Progenitor cell of endocrine pancreas (in vitro differentiated cells): ENCODE measurements around the gene ROBO2. TPM values are rescaled to one million over a fixed set of nuclear protein-coding genes. Genes with fewer than 3 reads are reported as not detected.

ENCODE experiments used
- DNase-seq: peaks from one replicate; pipeline ENCODE4 v3.0.0; 2021; ENCODE audit warnings: low spot score; ENCODE audit not compliant: unreplicated experiment
- H3K27ac Mint-ChIP-seq: 2 replicates; pipeline ENCODE4 v1.8.0; 2021; ENCODE audit warnings: mild to moderate bottlenecking, moderate library complexity, mixed read lengths
- H3K27me3 Mint-ChIP-seq: 2 replicates; pipeline ENCODE4 v1.8.0; 2021; ENCODE audit warnings: mixed read lengths
- H3K36me3 Mint-ChIP-seq: 2 replicates; pipeline ENCODE4 v1.8.0; 2022; ENCODE audit warnings: mixed read lengths; ENCODE audit not compliant: insufficient read depth
- H3K4me1 Mint-ChIP-seq: 2 replicates; pipeline ENCODE4 v1.8.0; 2021; ENCODE audit warnings: low read depth, mixed read lengths
- H3K4me3 Mint-ChIP-seq: 2 replicates; pipeline ENCODE4 v1.8.0; 2021; ENCODE audit warnings: low read depth, mild to moderate bottlenecking, moderate library complexity, mixed read lengths
- H3K9me3 Mint-ChIP-seq: 2 replicates; pipeline ENCODE4 v1.8.0; 2021; ENCODE audit warnings: low read depth, mixed read lengths
- CTCF ChIP-seq: fragments of 200-600 bp; sonication (generic); IDR thresholded peaks from one replicate; pipeline ENCODE4 v1.5.0; 2021; ENCODE audit warnings: antibody characterized with exemption, mild to moderate bottlenecking; ENCODE audit not compliant: unreplicated experiment
- total RNA-seq: library from RNA; stranded (reverse); gene quantifications from 2 replicates; pipeline ENCODE4 v1.2.1, GENCODE V29; 2021

ROBO2 gene
- total RNA-seq, 1 donor from 2014 or later: 75.2 TPM

- DNase-seq: no peak
- Mint-ChIP-seq H3K36me3 (peaks cover 6% of the 10 kb centered on the region), H3K4me3 (no peak overlapping the region), H3K27me3 (no peaks in the 10 kb centered on the region), H3K4me1 (peaks cover 7% of the 10 kb centered on the region), H3K27ac (peak overlapping the region; percentile 19), H3K9me3 (peaks cover 8% of the 10 kb centered on the region)
- TF ChIP-seq CTCF: no peak
These were observed 281.7 kb downstream of the ROBO2 start for GRCh38 chr3:77321646-77322045.

- Mint-ChIP-seq H3K4me3 (no peak overlapping the region), H3K9me3 (peaks cover 8% of the 10 kb centered on the region), H3K4me1 (peaks cover 13% of the 10 kb centered on the region), H3K27me3 (no peaks in the 10 kb centered on the region), H3K36me3 (peaks cover 8% of the 10 kb centered on the region), H3K27ac (no peak overlapping the region)
- TF ChIP-seq CTCF: no peak
- DNase-seq: no peak
These were observed 283.7 kb downstream of the ROBO2 start for GRCh38 chr3:77323626-77324025.

GRCh38 chr3:77324105-77324504 lies 284.2 kb downstream of the ROBO2 start:
- H3K4me1 Mint-ChIP-seq: peaks cover 16% of the 10 kb centered on the region
- H3K36me3 Mint-ChIP-seq: peaks cover 8% of the 10 kb centered on the region
- DNase-seq: no peak
- no peak overlapping the region for H3K4me3 Mint-ChIP-seq
- no peak overlapping the region for H3K27ac Mint-ChIP-seq
- H3K27me3 Mint-ChIP-seq: no peaks in the 10 kb centered on the region
- peaks cover 8% of the 10 kb centered on the region for H3K9me3 Mint-ChIP-seq
- TF ChIP-seq CTCF: no peak

GRCh38 chr3:77325280-77325679 lies 285.4 kb downstream of the ROBO2 start:
- Mint-ChIP-seq H3K27ac (no peak overlapping the region), H3K9me3 (peaks cover 8% of the 10 kb centered on the region), H3K36me3 (peaks cover 8% of the 10 kb centered on the region), H3K27me3 (no peaks in the 10 kb centered on the region), H3K4me3 (no peak overlapping the region), H3K4me1 (peaks cover 14% of the 10 kb centered on the region)
- TF ChIP-seq CTCF: no peak
- DNase-seq: no peak

GRCh38 chr3:77325702-77326101 lies 285.8 kb downstream of the ROBO2 start:
- TF ChIP-seq CTCF: no peak
- Mint-ChIP-seq H3K9me3 (peaks cover 8% of the 10 kb centered on the region), H3K27ac (no peak overlapping the region), H3K36me3 (peaks cover 8% of the 10 kb centered on the region), H3K27me3 (no peaks in the 10 kb centered on the region), H3K4me3 (no peak overlapping the region), H3K4me1 (peaks cover 13% of the 10 kb centered on the region)
- no peak for DNase-seq
